Activated T-cell treated with anti-CD3 and anti-CD28 coated beads, Interleukin-2, amount 50 U/mL, for 4 hours (primary cell): ENCODE data around the gene KDM4B. TPM values are rescaled to one million over a fixed set of nuclear protein-coding genes. Genes with fewer than 3 reads are reported as not detected.

Experiments
- ATAC-seq, 2 donors: fragments of 200-7000 bp; cut with Tn5 transposase; one replicate each; pipeline ENCODE4 v1.10.0; 2021
- DNase-seq: peaks from one replicate; pipeline ENCODE4 v3.0.0-alpha.2; 2020
- H3K27me3 Mint-ChIP-seq: one replicate; pipeline ENCODE4 v1.8.0; 2021; ENCODE audit warnings: low read depth, mixed read lengths
- H3K36me3 Mint-ChIP-seq: one replicate; pipeline ENCODE4 v1.8.0; 2022; ENCODE audit warnings: mixed read lengths; ENCODE audit not compliant: insufficient read depth
- H3K4me1 Mint-ChIP-seq: one replicate; pipeline ENCODE4 v1.8.0; 2021; ENCODE audit warnings: low read depth, mixed read lengths
- H3K4me3 Mint-ChIP-seq: one replicate; pipeline ENCODE4 v1.8.0; 2021; ENCODE audit warnings: mild to moderate bottlenecking, moderate library complexity, mixed read lengths
- H3K9me3 Mint-ChIP-seq: one replicate; pipeline ENCODE4 v1.8.0; 2021; ENCODE audit warnings: mixed read lengths
- total RNA-seq, 3 donors: library from RNA; stranded (reverse); gene quantifications; one replicate each; pipeline ENCODE4 v1.2.1, GENCODE V29; 2021

Gene KDM4B
- total RNA-seq, 3 donors from 2014 or later, result 13.3 to 18.1 (median 16.7) TPM

DNA sequence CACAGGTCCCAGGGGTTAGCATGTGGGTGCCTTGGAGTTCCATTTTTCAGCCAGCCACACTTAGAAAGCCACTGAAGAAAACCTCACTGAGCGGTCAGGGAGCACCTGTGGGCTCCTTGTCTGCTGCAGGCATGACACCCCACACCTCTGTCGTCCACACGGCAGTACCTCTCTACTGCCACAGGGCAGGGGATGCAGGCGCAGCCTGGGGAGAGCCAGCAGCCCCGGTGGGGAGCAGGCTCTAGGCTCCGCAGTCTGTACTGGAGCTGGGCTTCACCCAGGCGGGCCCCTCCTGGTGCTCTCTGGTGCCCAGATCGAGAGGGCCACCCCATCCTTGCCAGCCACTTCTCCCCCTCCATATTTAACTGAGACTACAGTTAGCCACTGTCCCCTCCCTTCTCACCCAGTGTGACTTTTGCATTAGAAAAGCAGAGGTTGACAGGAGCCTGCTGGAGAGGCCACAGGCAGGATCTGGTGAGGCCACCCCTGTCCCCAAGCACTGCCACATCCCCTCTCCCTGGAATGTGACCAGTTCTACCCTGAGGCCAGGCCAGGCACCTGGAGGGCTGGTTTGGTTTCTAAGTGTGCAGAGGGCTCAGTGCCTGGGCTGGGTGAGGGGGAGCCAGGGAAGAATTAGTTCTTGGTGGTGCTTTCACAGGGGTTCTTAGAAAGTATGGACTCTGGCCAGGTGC lies 104.4 kb downstream of the KDM4B start:
- ATAC-seq, result no peak
- Mint-ChIP-seq H3K27me3 (no peaks in the 10 kb centered on the region), H3K4me1 (peaks cover 12% of the 10 kb centered on the region), H3K4me3 (no peak overlapping the region), H3K36me3 (peaks cover 14% of the 10 kb centered on the region), H3K9me3 (no peaks in the 10 kb centered on the region)
- no peak for DNase-seq

DNA sequence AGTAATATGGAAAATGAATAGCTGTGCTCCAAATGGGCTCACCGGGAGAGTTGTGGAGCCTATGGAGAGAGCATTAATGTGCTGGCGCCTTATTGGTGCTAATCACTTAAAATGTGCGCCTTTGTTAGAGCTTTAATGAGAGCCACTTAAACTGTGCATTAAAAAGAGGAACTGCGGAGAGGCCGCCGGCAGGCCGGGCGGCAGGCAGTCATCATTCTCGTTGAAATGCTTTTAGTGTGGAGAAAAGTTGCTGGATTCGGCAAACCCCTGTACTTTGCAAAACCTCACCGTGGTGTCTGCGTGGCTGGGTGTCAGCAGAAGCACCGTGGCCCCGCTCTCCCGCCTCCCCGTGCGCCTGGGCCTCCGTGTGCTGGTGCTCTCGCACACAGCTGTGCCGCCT lies 105.5 kb downstream of the KDM4B start:
- H3K36me3 Mint-ChIP-seq, result peaks cover 16% of the 10 kb centered on the region
- no peak overlapping the region for H3K4me3 Mint-ChIP-seq
- no peak for ATAC-seq

DNA sequence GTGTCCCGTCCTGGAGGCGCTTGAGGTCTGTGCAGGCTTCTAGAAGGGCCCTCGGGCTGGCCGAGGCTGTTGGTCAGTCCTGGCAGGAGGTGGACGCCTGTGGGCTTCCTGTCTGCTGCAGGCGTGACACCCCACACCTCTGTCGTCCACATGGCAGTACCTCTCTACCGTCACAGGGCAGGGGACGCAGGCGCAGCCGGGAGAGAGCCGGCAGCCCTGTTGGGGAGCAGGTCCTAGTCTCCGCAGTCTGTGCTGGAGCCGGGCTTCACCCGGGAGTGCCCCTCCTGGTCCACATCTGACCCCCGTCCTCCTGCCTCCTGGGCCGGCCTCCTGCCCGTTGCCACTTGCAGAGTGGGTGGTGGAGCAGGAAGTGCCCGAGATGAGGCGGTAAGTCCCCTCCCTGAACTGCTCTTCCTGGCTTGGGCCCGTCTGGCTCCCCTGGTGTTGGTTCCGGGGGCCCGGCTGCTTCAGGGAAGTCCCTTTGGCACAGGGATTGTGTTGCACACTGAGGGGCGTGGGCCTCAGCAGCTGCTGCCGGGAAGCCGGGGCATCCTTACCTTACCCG lies 106.0 kb downstream of the KDM4B start:
- no peak for ATAC-seq
- DNase-seq, result no peak
- Mint-ChIP-seq H3K36me3 (peaks cover 17% of the 10 kb centered on the region), H3K9me3 (no peaks in the 10 kb centered on the region), H3K4me1 (peaks cover 12% of the 10 kb centered on the region), H3K27me3 (no peaks in the 10 kb centered on the region), H3K4me3 (no peak overlapping the region)

More for the DNA sequence above, 105.5 kb downstream of the KDM4B start:
- Mint-ChIP-seq H3K27me3 (no peaks in the 10 kb centered on the region), H3K4me1 (peaks cover 12% of the 10 kb centered on the region), H3K9me3 (no peaks in the 10 kb centered on the region)
- no peak for DNase-seq

DNA sequence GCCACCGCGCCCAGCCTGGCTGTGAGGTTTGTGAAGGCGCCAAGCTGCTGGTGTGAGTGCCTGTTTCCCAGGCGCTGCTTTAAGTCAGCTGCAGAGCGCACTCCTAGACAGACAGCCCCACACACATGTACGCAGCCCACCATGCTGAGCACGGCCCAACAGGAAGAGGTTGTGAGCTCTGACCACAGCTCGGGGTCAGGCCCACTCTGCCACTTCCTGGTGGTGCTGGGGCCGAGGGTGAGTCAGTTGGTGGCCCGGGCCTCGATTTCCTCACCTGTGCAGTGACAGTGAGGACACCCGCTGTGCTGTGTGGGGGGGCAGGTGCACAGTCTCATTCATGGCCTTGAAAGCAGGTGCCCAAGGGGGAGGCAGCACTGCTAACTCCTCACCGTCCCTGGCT lies 106.7 kb downstream of the KDM4B start:
- no peak for DNase-seq
- Mint-ChIP-seq H3K27me3 (no peaks in the 10 kb centered on the region), H3K4me1 (peaks cover 12% of the 10 kb centered on the region), H3K36me3 (peaks cover 23% of the 10 kb centered on the region), H3K4me3 (no peak overlapping the region), H3K9me3 (no peaks in the 10 kb centered on the region)
- peak in 1 of 2 donors; percentile 63 for ATAC-seq

DNA sequence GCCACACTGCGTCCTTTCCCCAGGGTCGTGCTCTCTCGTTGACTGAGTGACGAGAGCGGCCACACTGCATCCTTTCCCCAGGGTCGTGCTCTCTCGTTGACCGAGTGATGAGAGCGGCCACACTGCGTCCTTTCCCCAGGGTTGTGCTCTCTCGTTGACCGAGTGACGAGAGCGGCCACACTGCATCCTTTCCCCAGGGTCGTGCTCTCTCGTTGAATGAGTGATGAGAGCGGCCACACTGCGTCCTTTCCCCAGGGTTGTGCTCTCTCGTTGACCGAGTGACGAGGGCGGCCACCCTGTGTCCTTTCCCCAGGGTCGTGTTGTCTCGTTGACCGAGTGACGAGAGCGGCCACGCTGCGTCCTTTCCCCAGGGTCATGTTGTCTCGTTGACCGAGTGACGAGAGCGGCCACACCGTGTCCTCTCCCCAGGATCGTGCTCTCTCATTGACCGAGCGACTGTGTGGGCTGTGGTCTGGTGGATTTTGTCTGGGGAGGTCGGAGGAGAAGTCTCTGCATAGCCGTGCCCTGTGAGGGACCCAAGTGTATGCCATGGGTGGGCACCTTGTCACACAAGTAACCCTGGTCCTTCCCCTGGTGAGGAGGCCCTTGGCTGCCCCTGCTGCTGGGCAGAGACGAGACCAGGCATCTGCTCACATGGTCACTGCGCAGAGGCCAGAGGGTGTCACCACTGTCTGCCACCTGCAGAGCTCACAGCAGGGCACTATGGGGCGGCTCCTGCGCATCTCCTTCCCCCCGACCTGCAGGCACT lies 107.7 kb downstream of the KDM4B start:
- peaks cover 12% of the 10 kb centered on the region for H3K4me1 Mint-ChIP-seq
- no peak overlapping the region for H3K4me3 Mint-ChIP-seq
- no peak for DNase-seq
- peaks cover 21% of the 10 kb centered on the region for H3K36me3 Mint-ChIP-seq
- H3K27me3 Mint-ChIP-seq, result no peaks in the 10 kb centered on the region
- H3K9me3 Mint-ChIP-seq, result no peaks in the 10 kb centered on the region
- no peak for ATAC-seq

DNA sequence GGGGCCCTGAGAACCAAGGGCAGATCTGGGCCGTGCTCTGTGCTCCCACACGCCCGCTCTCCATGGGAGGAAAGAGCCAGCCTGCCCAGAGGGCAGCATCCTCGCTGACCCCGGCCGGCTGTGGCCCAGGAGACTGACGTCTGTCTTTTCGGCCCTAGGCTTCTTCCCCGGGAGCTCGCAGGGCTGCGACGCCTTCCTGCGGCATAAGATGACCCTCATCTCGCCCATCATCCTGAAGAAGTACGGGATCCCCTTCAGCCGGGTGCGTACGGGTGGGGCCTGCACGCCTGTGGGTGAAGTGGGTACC lies 108.2 kb downstream of the KDM4B start:
- Mint-ChIP-seq H3K27me3 (no peaks in the 10 kb centered on the region), H3K9me3 (no peaks in the 10 kb centered on the region), H3K4me1 (peaks cover 12% of the 10 kb centered on the region), H3K4me3 (no peak overlapping the region), H3K36me3 (peaks cover 21% of the 10 kb centered on the region)
- peak in 1 of 2 donors; percentile 7 for ATAC-seq
- DNase-seq, result no peak

DNA sequence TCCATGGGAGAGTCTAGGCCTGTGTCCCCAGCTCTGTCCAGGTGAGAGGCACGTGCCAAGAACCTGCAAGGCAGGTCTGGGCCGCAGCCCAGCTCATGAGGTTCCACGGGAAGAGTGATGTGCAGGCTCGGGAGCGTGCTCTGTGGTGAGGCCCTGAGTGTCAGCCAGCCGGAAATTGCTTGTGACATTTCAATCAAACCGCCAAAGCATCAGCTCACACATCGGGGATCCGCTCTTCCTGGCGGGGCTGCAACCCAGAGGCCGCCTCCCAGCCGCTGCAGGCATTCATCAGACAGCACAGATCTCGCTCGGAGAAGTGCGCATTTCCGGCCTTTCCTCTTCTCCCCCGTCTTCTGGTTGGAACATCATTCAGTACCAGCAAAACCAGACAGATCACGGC lies 109.3 kb downstream of the KDM4B start:
- no peak for DNase-seq
- H3K36me3 Mint-ChIP-seq, result peaks cover 21% of the 10 kb centered on the region
- peak in 1 of 2 donors; percentile 51 for ATAC-seq

DNA sequence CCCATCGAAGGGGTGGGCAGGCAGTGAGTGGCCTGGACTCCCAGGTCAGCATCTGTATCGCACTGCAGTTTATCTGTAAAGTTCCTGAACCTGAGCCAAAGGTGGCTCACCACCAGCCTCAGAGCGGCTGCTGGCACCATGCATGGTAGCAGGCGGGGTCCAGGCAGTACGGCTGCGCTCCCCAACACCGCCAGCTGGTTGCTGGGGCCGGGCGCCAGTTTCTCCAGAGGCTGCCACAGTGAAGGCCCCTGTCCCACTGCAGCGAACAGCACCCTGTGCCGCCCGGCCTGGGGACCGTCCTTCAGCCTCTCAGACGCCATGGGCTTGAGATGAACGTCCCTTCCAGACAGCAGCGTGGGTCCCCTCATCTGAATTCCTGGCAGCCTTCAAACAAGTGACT lies 109.8 kb downstream of the KDM4B start:
- ATAC-seq (no peak), DNase-seq (no peak)
- no peak overlapping the region for H3K4me3 Mint-ChIP-seq
- H3K9me3 Mint-ChIP-seq, result no peaks in the 10 kb centered on the region
- peaks cover 21% of the 10 kb centered on the region for H3K36me3 Mint-ChIP-seq
- no peaks in the 10 kb centered on the region for H3K27me3 Mint-ChIP-seq
- peaks cover 10% of the 10 kb centered on the region for H3K4me1 Mint-ChIP-seq

More for the DNA sequence above, 109.3 kb downstream of the KDM4B start:
- no peak overlapping the region for H3K4me3 Mint-ChIP-seq
- H3K27me3 Mint-ChIP-seq, result no peaks in the 10 kb centered on the region
- H3K4me1 Mint-ChIP-seq, result peaks cover 10% of the 10 kb centered on the region
- no peaks in the 10 kb centered on the region for H3K9me3 Mint-ChIP-seq

DNA sequence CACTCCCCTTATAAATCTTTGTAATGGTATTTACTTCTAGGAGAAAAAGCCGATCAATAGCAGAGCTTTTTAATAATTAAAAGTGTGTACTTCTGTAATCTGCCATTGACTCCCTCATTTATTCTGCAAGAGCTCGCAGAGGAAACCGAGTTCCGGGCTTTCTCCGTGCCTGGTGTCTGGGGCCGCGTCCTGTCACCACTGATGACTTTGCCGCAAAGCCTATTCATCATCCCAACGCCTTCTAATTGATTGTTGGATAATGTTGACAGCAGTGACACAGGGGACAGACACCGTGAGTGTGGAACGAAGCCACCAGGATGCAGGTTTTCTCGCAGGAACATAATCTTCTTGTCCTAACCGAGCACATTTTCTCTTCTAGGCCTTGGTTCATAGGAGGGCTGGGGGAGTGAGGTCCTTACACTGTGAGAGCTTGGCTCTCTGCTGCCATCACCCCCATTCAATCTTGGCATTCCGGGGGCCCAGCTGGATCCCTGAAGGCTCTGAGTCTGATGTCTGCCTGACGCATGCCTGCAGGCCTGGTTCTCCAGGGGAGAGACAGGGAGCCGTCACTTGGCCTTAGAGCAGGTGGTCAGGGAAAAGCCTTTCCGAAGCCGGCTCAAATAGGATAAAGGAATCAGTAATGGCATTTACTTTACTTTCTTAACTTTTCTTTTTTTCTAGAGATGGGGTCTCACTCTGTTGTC lies 110.3 kb downstream of the KDM4B start:
- Mint-ChIP-seq H3K4me1 (peaks cover 6% of the 10 kb centered on the region), H3K9me3 (no peaks in the 10 kb centered on the region), H3K36me3 (peaks cover 21% of the 10 kb centered on the region), H3K4me3 (no peak overlapping the region), H3K27me3 (no peaks in the 10 kb centered on the region)
- no peak for DNase-seq
- no peak for ATAC-seq

DNA sequence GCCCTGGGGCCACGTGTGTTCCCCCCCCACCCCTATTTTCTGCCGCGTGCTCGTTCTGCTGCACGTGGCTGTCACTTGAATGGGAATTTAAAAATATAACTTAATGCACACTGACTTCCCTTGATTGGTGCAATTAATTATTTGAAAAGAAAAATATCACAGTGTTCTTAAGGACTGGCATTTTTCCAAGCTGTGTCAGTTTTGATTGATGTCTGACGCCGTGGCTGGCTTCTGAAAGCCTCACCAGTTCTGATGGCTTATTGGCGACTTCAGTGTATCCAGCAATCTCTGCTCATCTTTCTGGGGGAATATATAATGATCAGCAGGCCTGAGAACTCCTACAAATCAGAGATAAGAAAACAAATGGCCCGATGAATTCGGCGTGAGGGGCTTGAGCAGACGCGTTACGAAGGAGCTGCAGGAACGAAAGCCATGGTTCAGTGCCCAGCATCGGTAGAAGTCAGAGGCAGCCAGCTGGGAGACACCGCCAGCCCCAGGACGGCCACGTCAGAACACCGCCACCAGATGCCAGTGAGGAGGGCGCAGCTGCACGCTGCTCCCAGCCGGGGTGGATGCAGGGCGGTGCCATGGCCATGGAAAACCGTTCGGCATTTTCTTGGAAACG lies 111.2 kb downstream of the KDM4B start:
- Mint-ChIP-seq H3K4me1 (peaks cover 1% of the 10 kb centered on the region), H3K36me3 (peaks cover 21% of the 10 kb centered on the region), H3K4me3 (no peak overlapping the region), H3K27me3 (no peaks in the 10 kb centered on the region), H3K9me3 (no peaks in the 10 kb centered on the region)
- ATAC-seq (no peak), DNase-seq (no peak)

DNA sequence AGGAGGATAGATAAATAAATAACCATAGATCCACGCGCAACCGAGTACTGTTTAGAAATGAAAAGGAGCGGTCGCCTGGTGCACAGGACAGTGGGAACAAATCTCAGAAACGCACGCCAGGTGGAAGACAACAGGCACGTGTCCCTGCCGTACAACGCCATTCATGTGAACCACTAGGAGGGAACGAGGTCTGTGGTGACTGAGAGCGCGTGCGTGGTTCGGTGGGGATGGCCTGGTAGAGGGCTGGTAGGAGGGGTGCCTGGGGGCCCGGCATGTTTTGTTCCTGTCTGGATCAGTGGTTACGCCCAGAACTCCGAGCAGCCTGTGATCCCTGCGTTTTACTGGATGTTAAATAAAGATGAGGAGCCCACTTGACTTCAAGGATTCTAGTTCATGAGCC lies 111.9 kb downstream of the KDM4B start:
- DNase-seq (no peak), ATAC-seq (no peak)
- no peaks in the 10 kb centered on the region for H3K27me3 Mint-ChIP-seq
- no peaks in the 10 kb centered on the region for H3K4me1 Mint-ChIP-seq
- H3K36me3 Mint-ChIP-seq, result peaks cover 21% of the 10 kb centered on the region
- no peak overlapping the region for H3K4me3 Mint-ChIP-seq
- no peaks in the 10 kb centered on the region for H3K9me3 Mint-ChIP-seq

DNA sequence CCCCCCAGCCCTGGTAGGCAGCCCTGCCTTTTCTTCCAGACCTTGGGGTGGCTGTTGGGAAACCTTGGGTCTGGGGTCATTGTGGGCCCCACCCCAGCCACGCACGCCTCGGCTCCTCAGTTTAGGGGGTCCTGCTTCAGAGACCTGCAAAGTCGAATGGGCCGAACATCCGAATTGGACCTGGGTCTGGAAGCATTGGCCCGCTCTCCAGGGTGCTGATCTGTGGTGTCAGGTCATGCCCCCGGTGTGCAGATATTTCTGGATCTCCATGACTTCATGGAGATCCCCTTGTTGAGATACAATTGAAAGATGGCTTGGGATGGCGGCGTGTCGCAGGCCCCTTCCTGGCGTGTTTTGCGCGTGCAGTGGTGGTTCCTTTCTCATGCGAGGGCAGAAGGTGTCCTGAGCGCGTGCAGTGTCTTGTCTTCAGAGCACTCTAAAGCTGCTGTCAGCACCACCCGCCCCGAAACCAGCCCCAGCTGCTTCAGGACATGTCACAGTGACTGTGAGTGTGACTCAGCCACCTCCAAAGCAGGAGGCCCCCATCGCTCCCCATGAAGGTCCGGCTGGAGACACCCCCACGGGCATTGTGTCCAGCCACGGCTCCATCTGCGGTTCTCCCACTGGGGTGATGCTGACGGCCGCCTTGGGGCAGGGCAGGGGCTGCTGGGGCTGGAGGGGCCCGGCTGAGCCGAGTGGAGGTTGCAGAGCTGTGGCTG lies 112.7 kb downstream of the KDM4B start:
- H3K4me1 Mint-ChIP-seq, result no peaks in the 10 kb centered on the region
- H3K9me3 Mint-ChIP-seq, result no peaks in the 10 kb centered on the region
- H3K4me3 Mint-ChIP-seq, result no peak overlapping the region
- no peaks in the 10 kb centered on the region for H3K27me3 Mint-ChIP-seq
- peaks cover 21% of the 10 kb centered on the region for H3K36me3 Mint-ChIP-seq
- DNase-seq (no peak), ATAC-seq (no peak)

DNA sequence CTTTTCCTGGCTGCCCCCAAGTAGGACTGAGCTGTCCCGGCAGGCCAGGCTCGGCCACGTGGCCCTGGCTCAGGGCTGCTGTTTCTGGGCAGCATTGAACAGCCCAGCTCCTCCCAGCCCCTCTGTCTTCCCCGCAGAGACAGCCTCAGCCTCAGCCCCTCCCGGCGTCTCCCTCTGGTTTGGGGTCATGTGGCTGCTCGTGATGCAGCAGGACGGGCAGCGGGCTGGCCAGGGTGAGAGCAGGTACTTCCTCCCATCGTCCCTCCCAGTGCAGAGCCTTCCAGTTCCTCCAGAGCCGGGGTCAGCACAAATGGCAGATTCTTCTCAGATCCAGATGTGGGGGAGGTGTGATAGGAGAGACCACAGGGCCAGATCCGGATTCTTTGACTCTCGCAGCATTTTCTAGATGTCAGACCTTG lies 114.6 kb downstream of the KDM4B start:
- H3K36me3 Mint-ChIP-seq, result peaks cover 16% of the 10 kb centered on the region
- no peaks in the 10 kb centered on the region for H3K27me3 Mint-ChIP-seq
- H3K4me3 Mint-ChIP-seq, result no peak overlapping the region
- H3K4me1 Mint-ChIP-seq, result no peaks in the 10 kb centered on the region
- DNase-seq (no peak), ATAC-seq (no peak)
- H3K9me3 Mint-ChIP-seq, result no peaks in the 10 kb centered on the region

DNA sequence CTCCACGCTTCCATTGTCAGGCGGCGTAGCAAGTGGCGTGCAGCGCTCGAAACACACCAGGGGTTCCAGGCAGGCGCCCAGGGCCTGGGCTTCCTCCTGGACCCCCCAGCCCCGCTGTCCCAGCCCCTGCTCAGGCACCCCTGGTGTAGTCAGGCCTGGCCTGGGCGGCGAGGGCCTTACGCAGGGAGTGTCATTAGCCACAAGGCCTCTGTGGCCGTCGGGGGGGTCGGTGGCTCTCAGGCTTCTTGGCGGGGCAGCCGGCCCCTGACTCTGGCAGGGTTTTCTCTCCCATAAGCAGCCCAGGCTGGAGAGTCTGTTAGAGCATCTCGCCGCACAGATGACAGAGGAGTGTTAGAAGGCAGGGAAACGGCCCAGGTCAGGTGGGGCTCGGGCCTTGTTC lies 116.7 kb downstream of the KDM4B start:
- Mint-ChIP-seq H3K4me3 (no peak overlapping the region), H3K9me3 (no peaks in the 10 kb centered on the region), H3K4me1 (no peaks in the 10 kb centered on the region), H3K36me3 (peaks cover 10% of the 10 kb centered on the region), H3K27me3 (no peaks in the 10 kb centered on the region)
- DNase-seq, result no peak
- ATAC-seq, result no peak
